Stimulated activated CD4-positive, alpha-beta T cell treated with anti-CD3 and anti-CD28 coated beads, TNF-alpha, amount 100 ng/mL, for 24 hours (primary cell): ENCODE results near the gene SPRED2.

Experiments used
- DNase-seq, 3 experiments: peaks; one replicate each; pipeline ENCODE4 v3.0.0-alpha.2; 2020; ENCODE audit warnings: low read depth in 3 of 3

The SPRED2 gene

GRCh38 chr2:65386989-65387388, 45.4 kb downstream of the SPRED2 start:
- DNase-seq: no peak

- no peak for DNase-seq
Observed at GRCh38 chr2:65386344-65386743, 46.1 kb downstream of the SPRED2 start.

- DNase-seq: no peak
Observed at GRCh38 chr2:65383541-65384488, 48.6 kb downstream of the SPRED2 start.

GRCh38 chr2:65382776-65383357, 49.5 kb downstream of the SPRED2 start:
- DNase-seq: peak; percentile 64 to 90 (median 76)

GRCh38 chr2:65382323-65382722, 50.1 kb downstream of the SPRED2 start:
- no peak for DNase-seq

GRCh38 chr2:65381607-65382051, 50.8 kb downstream of the SPRED2 start:
- DNase-seq: no peak

GRCh38 chr2:65380255-65380654, 52.1 kb downstream of the SPRED2 start:
- no peak for DNase-seq

- no peak for DNase-seq
Observed at GRCh38 chr2:65379721-65380171, 52.7 kb downstream of the SPRED2 start.

GRCh38 chr2:65379223-65379622, 53.2 kb downstream of the SPRED2 start:
- DNase-seq: no peak

GRCh38 chr2:65378290-65378689, 54.1 kb downstream of the SPRED2 start:
- DNase-seq: no peak

GRCh38 chr2:65377556-65378192, 54.7 kb downstream of the SPRED2 start:
- peak in 1 of 3 experiments; percentile 34 for DNase-seq

- DNase-seq: no peak
Observed at GRCh38 chr2:65375723-65376122, 56.7 kb downstream of the SPRED2 start.

GRCh38 chr2:65374999-65375398, 57.4 kb downstream of the SPRED2 start:
- DNase-seq: no peak

GRCh38 chr2:65374575-65374974, 57.8 kb downstream of the SPRED2 start:
- no peak for DNase-seq

GRCh38 chr2:65373365-65373918, 59.0 kb downstream of the SPRED2 start:
- DNase-seq: no peak

- DNase-seq: no peak
Observed at GRCh38 chr2:65372619-65373018, 59.8 kb downstream of the SPRED2 start.

GRCh38 chr2:65371074-65371434, 61.3 kb downstream of the SPRED2 start:
- no peak for DNase-seq

GRCh38 chr2:65370387-65371073, 61.9 kb downstream of the SPRED2 start:
- no peak for DNase-seq

GRCh38 chr2:65369980-65370379, 62.4 kb downstream of the SPRED2 start:
- DNase-seq: no peak

- no peak for DNase-seq
Observed at GRCh38 chr2:65369574-65369973, 62.8 kb downstream of the SPRED2 start.

GRCh38 chr2:65368468-65368867, 63.9 kb downstream of the SPRED2 start:
- no peak for DNase-seq

GRCh38 chr2:65367524-65367923, 64.9 kb downstream of the SPRED2 start:
- no peak for DNase-seq
